NCI-H345 (cell line): ENCODE results near the gene RARB.

Experiments
- DNase-seq: peaks from one replicate; lab custom pipeline; 2025; lab: John Stamatoyannopoulos, UW

RARB gene

DNA sequence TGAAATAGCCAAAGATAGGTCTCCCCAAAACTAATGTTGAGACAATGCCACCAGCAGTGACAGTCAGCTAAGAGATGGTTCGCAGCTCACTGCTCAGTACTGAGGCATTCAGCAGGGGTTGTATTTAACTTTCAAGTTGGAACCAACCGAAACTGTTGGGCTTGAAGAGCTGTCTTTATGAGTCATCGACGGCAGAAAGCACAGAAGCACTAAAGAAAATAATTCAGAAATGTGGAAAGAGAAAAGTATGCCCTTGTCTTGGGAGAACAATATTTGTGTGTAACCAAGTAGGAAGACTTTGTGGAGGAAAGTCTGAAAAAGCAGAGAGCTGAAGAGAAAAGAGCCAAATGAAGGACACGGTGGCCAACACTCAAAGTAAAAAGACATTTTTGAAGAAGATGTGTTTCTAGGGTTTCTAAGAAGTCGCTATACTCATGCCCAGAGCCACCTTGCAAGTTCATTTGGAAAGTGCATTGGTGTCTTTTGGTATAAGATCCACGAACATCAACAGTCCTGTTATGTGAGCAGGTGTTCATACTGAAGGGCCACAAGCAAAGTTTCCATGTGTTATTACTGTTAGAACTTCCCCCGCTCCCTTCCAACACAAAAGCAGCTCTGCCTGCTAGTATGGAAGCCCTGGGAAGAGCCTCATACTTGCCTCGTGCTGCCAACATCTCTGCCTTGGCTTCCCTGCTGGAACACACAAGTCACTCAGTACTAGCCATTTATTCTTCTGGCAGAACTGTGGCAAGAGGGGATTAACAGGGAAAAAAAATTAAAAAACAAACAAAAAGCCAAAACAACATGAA is 4.1 kb upstream of the RARB start:
- DNase-seq, result no peak

DNA sequence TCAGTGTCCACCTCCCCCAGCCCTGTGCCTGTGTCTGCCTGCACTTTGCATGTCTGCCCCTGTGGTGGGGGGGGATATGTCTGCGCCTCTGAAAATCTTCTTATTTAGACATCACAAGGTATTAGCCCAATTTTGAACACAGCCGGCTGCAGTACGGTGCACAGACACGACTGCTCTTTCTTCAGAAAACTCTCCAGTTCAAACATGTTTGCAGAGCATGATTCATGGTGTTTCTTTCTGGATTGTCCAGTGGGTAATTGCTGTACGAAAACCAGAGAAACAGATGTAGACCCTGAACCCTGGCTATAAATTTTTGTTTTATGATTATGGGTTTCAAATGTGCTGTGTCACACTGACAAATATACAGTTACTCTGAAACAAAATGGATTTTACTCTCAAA is 3.4 kb upstream of the RARB start:
- DNase-seq, result no peak

DNA sequence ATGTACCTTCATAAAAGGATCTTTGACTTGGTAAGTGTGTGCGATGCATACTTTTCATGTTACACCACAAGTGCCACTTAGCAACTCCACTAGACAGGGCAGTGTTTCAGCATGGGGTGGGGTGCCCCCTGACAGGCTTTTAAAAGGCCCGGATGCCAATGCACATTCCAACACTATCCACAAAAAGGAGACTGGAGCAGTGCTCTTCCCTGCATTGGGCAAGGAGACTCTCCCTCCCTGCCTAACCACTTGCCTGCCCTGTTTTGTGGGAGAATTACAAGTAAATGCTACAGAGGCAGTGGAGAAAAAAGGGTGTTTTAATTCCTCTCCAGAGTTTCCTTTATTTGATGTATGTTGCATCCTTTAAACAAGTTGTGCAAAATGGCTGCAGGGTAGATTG is 1.7 kb upstream of the RARB start:
- DNase-seq, result no peak

DNA sequence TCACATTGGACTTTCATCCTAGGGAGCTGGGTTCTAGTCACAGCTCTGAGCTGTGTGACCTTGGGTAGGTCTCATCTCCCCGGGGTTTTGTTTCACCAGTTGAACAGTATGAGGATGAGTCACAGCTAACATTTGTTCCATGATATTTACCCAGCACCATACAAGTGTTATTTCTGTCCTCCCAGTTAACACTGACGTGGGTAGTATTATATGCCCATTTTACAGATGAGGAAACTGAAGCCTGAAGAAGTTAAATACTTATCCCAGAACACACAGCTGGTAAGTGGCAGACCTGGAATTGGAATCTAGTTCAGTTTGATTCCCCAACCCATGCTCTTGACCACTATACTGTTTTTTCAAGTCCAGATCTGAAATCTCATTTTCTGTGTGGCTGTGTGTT is 908 bp upstream of the RARB start:
- no peak for DNase-seq

DNA sequence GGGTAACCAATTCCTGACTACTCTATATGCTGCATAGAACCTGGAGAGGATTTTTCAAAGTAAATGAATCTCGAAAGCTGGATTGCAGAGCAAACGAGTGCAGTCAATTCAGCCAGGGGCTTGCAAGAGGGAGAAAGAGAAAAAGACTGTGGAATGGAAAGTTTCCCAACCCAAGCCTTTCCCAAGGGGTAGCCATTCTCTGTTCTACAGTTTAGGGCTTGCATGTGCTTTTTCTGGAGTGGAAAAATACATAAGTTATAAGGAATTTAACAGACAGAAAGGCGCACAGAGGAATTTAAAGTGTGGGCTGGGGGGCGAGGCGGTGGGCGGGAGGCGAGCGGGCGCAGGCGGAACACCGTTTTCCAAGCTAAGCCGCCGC is 511 bp upstream of the RARB start:
- no peak for DNase-seq

DNA sequence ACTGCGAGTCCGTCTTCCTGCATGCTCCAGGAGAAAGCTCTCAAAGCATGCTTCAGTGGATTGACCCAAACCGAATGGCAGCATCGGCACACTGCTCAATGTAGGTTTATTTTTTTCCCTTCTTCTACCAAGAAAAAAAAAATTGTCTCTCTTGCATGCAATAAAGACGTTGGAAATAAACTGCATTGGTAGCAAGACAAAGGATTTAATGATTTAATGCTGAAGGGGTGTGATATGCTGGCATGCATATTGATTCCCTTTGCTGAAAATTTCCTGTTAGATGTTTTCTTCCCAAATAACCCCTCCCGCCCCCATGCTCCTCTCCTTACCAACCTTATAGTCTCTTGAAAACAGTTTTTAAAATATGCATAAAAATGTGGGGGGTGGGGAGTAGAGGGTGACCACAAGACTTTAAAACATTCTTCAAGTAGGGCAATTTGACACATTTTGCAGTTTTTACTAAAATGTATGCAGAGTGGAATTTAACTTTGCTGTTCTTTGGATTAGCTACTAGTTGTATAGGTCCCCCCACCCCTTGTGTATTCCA is 799 bp downstream of the RARB start:
- no peak for DNase-seq

DNA sequence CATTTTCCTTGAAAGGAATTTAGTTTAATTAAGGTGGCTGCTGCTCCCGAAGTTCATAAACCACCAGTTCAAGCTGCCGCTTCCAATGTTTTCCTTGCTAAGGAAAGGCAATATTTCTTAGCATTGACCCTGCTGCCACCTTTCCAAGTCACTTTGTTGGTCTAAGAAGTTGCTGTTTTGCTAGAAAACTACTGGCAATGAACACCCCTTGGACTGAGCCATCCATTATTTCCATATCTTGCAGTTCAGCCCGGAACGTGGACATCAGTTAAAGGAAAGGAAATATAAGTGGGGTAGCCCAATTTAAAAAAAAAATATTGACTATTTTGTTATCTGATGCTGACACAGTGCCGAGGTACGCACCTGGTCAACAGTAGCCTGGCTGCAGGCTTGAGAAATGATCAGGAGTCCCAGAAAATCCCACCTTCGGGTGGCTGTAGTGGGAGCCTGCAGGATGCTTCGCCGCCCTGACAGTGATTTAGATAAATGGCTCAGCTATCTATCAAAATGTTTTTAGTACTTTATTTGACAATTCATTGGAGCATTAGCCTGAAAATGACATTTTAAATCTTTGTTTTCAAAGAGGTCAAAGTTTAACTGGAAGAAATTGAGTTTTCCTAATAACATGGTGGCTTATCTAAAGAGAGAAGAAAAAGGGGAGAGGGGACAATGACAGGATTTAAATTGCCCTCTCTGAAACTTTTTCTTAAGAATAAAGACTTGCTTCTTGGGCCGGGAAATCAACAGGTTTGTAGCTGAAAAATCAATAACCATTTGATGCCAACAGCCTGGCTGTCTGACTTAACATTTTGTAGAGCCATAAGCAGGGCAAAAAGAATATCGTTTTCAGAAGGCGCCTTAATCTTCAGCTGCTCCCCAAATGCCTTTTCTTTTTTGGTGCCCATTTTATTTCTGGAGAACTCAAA is 1.6 kb downstream of the RARB start:
- DNase-seq, result no peak

DNA sequence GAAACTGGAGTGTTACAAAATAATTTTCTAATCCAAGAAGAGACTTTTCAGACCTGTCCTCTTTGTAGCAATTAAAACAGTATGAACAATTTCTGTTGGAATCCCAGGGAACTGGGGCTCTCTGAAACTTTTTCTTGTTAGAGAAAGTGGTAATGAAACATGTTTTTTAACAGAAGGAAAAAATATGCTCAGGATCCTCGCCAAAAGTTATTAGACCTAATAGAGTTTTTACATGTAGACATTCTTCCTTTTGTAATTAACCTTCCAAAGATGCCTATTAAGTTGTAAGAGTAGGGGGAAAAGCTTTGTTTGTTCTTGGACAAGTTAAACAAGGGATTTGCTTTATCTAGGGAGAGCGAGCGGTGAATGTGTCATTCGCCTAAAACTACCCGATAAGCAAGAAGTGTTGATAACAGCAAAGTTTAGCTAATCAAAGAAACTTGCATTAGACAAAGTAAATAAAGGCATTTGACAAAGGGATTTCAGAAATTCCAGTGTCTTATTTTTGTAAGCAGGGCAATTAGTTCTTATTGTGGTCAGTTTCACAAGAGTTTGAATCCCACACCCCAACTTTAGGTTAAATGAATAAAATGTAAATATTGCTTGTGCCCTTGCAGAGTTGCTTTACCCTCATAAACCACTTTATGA is 2.3 kb downstream of the RARB start:
- no peak for DNase-seq

DNA sequence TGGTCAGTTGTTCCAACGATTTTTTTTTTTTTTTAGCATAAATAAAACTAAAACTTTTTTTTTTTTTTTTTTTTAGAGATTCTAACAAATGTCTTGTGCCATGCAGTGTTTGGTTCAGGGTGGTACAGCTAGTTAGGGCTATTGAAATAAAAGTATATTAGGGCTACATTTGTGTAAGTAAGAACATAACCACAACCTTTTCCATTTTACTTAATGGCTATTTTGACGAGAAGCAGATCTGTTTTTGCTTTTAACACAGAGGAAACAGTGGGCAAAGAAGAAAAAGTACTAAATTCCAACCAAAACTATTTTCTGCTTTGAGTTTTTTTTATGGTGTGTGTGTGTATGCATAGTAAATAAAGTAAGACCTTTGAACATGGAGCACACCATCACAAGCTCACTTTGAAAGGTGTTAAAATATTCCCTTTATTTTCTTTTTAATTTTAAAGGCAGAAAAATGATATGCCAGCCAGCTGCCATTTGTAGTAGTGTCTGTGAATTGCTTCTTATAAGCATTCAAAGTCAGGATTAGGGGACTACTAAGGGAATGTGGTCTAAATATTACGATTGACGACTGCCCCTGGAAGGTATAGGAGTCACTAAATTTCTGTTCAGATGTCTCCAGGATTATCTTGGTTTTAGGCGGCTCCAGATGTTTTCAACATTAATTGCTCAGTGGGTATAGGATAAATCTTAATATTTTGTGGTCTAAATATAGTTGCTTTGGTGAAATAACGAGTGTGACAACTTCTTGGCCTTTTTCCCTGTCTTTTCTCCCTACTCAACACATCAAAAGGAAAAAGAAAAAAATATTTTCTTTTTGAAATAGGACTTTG is 3.1 kb downstream of the RARB start:
- no peak for DNase-seq

DNA sequence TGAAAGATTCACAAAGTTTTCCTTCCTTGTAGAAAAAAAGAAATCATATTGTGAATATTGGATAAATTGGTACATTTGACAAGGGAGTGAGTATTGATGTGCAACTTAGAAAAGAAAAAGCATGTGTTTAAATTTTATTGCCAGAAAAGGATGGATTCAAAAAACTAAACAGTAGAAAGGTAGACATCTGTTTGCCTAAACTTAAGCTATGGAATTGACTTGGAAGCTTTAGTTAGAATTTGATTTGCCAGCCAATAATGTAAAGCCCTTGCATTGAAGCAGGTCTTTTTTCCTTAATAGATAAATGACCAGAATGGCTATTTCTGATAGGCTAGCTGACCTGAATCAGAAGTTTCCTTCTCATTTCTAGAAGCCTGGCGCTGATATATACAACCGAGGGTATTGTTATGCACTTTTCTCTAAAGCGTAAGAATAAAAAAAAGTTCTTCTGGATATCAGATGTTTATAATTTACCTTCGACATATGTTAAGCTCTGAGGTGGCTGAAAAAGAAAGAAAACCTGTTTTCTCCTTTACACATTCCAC is 4.2 kb downstream of the RARB start:
- no peak for DNase-seq

DNA sequence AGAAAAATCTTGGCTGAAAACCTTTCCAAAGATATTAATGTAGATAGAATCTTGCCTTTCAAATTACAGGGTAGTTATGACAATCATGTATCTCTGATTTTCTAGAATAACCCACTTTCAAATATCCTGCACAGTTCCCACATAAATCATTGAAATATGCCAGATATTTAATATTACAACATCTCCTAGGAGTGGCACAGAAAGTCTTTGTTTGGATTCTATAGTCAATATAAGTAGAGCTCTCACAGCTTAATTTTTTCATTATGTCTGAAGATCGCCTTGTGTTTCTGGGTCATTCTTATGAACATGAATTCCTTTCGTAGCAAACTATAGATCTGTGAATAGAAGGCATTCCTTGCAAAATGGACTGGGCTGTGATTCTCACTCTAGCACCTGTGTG is 5.0 kb downstream of the RARB start:
- DNase-seq, result no peak

DNA sequence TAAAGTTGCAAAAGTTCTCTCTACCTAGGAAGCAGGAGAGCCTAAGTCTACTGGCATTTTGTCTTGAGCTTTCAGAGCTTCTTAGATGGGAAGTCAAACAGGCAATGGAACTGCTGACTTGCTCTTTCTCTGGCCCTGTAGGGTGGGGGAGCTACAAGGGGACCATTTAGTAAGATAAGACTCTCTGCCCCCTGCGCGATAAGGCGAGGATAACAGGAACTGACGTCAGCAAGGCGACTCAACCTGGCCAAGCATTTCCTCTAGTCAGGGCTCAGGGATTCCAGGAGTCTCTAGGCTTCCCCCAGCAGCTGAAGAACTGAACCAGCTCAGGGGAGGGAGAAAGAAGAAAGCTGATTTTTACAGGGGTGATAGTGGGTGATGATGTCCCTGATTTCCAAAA is 5.8 kb downstream of the RARB start:
- no peak for DNase-seq

DNA sequence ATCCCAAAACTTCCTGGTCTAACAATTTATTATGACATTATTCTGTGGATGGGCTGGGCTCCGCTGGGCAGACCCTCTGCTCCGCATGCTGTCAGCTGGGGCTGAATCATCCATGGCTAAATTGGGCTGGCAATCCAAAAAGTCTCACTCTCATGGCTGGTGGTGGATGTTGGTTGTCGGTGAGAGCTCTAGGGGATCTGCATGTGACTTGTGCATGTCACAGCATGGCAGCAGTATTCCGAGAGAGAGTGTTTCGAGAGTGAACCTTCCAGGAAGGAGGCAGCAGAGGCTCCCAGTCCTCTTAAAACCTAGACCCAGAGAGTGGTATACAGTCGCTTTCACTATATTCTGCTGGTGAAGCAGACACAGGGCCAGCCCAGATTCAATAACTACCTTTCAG is 9.9 kb downstream of the RARB start:
- no peak for DNase-seq

DNA sequence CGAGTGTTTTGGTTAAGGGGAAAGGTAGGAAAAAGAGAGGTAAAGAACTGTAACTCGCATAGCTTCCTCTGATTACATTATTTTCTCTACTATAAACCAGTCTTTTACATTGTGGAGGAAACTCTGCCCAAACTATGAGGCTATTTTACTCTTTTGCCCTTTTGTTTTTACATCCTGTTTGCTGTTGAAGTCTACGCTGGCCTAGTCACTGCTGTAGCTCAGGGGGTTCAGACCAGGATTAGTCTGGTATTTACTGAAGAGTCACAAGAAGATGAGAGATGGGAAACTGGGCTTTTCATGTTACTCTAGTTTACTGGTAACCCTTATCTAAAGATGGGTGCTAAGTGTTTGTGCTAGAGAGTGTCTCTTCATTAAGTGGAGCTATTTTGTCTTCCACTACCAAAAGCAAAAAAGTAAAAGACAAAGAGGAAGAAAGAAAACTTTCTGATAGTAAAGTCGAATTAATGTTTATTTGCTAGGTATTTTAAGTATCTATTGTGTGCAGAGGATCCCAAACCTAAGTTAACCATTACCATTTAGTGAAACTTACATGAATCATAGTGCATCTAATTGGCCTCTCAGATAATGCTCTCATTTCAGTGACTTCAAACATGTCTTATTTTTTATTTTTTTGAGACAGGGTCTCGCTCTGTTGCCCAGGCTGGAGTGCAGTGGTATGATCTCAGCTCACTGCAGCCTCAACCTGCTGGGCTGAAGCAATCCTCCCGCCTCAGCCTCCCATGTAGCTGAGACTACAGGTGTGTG is 10.9 kb downstream of the RARB start:
- DNase-seq, result no peak

DNA sequence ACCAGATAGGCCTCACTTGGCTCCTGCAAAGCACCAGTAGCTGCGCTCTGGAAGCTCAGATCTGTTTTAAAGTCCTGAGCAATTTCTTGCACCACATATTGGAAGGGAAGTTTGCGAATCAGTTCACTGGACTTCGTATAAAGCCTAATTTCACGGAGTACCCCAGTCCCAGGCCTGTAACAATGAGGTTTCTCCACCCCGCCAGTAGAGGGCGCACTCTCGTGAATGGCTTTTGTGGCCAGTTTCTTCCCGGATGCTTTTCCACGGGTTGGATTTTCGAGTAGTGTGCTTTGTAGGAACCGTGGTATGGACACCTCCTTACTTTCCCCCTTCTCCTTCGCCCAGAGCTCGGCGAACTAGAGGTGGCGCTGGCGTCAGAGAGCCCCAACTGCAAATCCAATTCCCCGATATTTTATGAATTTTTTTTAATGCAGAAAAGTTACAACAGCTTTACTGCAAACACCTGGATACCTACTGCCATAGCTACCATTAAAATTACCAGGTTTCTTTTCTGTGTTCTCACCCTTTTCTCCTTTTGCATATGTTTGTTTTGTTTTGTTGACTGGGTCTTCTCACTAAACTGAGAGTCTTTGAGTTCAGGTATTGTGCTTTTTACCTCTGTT is 13.3 kb downstream of the RARB start:
- no peak for DNase-seq

DNA sequence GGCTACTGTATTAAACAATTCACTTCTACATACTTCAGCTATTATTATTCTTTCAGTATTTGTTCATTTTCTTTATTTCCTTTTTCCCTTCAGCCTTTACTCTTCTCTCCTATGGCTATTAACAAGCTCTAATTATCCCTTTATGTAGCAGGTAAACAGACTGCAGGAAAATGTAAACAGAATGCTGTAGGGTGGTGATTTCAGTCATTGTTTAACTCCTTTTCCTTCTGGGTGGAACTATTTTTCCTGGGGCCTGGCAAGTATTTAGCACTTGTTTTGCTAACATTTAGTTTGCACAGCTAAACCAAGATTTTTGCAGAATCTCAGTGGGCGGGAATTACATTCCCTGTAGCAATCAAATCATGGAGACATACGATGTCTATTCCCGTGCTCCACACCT is 14.4 kb downstream of the RARB start:
- no peak for DNase-seq

DNA sequence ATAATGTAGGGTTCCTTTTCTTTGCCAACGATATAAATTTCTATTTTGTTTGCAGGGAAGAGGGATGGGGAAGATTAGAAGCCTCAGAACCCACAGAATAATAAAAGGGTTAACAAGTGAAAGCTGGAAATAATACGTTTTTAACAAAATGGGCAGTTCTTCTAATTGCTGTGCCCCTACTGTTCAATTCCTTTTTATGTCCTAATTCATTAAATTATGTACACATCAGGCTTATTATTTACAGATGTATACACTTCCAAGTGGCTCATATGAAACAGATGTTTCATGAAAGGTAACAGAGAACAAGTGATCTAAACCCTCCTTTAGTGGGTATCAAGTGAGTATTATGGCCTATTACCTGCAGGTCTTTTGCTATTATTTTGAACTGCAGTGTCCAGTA is 16.2 kb downstream of the RARB start:
- no peak for DNase-seq

DNA sequence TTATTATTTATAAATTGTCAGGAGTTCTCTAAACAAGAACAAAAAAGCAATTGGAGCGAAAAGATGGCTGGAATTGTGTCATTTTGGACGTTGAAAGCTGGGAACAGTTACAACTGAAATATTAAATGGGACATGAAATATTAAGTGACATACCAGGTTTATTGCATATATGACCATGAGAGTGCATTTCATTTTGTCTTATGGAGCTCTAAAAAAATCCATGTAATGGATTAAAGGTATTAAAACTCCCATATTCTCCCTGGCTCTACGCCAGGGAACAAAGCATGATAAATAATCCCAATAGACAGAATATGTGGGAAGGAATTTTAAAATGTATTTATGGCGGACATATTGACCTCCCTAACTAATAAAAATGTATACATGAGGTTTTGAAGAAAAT is 17.7 kb downstream of the RARB start:
- no peak for DNase-seq

DNA sequence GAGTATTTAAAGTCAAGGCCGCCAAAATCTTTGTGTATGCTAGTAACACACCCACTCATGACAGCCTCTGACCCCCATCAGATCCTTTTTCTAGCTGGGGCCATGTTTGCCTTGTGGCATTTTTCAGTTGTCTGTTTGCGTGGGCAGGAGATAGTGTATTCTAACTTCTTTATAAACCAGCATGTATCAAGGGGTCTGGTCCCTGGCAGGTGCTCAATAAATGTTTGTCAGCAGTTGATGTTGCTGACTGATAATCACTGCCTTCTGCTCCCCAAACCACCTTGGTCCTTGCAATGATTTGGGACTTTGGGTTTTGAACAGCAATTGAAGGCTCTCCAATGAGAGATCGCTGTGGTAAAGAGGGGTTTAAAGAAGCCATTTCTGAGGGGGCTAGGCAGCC is 19.2 kb downstream of the RARB start:
- DNase-seq, result no peak

DNA sequence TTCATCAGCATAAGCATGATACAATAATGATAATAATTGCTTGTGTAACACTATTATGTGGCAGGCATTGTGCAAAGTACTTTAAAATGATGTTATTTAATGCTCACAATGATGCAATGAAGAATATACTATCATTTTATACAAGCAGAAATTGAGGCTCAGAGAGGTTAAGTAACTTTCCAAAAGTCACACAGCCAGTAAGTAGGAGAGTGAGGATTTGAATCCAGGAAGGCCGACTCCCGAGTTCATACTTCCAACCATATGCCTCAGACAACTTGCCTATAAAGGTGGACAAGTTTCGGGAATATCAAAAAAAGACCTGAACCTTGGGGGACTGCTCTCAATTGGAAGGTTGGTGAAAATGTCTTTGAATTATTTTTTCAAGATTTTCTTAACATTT is 19.9 kb downstream of the RARB start:
- DNase-seq, result no peak
